ENCODE results near the gene MCOLN1.

Gene MCOLN1

GRCh38 chr19:7489609-7490044 lies 32.8 kb upstream of the MCOLN1 start:
- peaks cover 11% of the 10 kb centered on the region for H3K27me3 Mint-ChIP-seq
- peak overlapping the region; percentile 53 for H3K4me3 Mint-ChIP-seq
- H3K36me3 Mint-ChIP-seq, result no peaks in the 10 kb centered on the region
- no peak for ATAC-seq
- no peaks in the 10 kb centered on the region for H3K9me3 Mint-ChIP-seq
- H3K4me1 Mint-ChIP-seq, result no peaks in the 10 kb centered on the region
- H3K27ac Mint-ChIP-seq, result peak overlapping the region; percentile 76

- no peaks in the 10 kb centered on the region for H3K36me3 Mint-ChIP-seq
- H3K9me3 Mint-ChIP-seq, result no peaks in the 10 kb centered on the region
- no peak for ATAC-seq
- H3K4me1 Mint-ChIP-seq, result no peaks in the 10 kb centered on the region
- no peak overlapping the region for H3K27ac Mint-ChIP-seq
- peaks cover 20% of the 10 kb centered on the region for H3K27me3 Mint-ChIP-seq
- no peak overlapping the region for H3K4me3 Mint-ChIP-seq
Measured at GRCh38 chr19:7492142-7492541, 30.3 kb upstream of the MCOLN1 start.

- Mint-ChIP-seq H3K4me3 (no peak overlapping the region), H3K27ac (no peak overlapping the region)
Measured at GRCh38 chr19:7492558-7492957, 29.9 kb upstream of the MCOLN1 start.

GRCh38 chr19:7494416-7495098 lies 27.9 kb upstream of the MCOLN1 start:
- H3K9me3 Mint-ChIP-seq, result no peaks in the 10 kb centered on the region
- no peak overlapping the region for H3K4me3 Mint-ChIP-seq
- no peak for ATAC-seq
- no peak overlapping the region for H3K27ac Mint-ChIP-seq
- peaks cover 10% of the 10 kb centered on the region for H3K4me1 Mint-ChIP-seq
- no peaks in the 10 kb centered on the region for H3K36me3 Mint-ChIP-seq
- peaks cover 43% of the 10 kb centered on the region for H3K27me3 Mint-ChIP-seq

More at GRCh38 chr19:7492558-7492957, 29.9 kb upstream of the MCOLN1 start:
- no peaks in the 10 kb centered on the region for H3K4me1 Mint-ChIP-seq
- no peaks in the 10 kb centered on the region for H3K36me3 Mint-ChIP-seq
- H3K27me3 Mint-ChIP-seq, result peaks cover 24% of the 10 kb centered on the region
- H3K9me3 Mint-ChIP-seq, result no peaks in the 10 kb centered on the region
- ATAC-seq, result no peak

GRCh38 chr19:7497292-7497691 lies 25.1 kb upstream of the MCOLN1 start:
- Mint-ChIP-seq H3K4me3 (no peak overlapping the region), H3K4me1 (peaks cover 18% of the 10 kb centered on the region), H3K9me3 (no peaks in the 10 kb centered on the region), H3K27me3 (peaks cover 64% of the 10 kb centered on the region), H3K36me3 (no peaks in the 10 kb centered on the region), H3K27ac (no peak overlapping the region)
- ATAC-seq, result no peak

GRCh38 chr19:7500811-7501450 lies 21.5 kb upstream of the MCOLN1 start:
- Mint-ChIP-seq H3K4me1 (peaks cover 24% of the 10 kb centered on the region), H3K27me3 (peaks cover 74% of the 10 kb centered on the region)

GRCh38 chr19:7502552-7502951 lies 19.9 kb upstream of the MCOLN1 start:
- Mint-ChIP-seq H3K27me3 (peaks cover 78% of the 10 kb centered on the region), H3K4me1 (peaks cover 35% of the 10 kb centered on the region), H3K9me3 (peaks cover 8% of the 10 kb centered on the region), H3K36me3 (peaks cover 6% of the 10 kb centered on the region), H3K27ac (no peak overlapping the region), H3K4me3 (no peak overlapping the region)
- no peak for ATAC-seq

More at GRCh38 chr19:7500811-7501450, 21.5 kb upstream of the MCOLN1 start:
- no peak for ATAC-seq
- H3K4me3 Mint-ChIP-seq, result peak overlapping the region; percentile 70
- no peaks in the 10 kb centered on the region for H3K9me3 Mint-ChIP-seq
- H3K36me3 Mint-ChIP-seq, result no peaks in the 10 kb centered on the region
- H3K27ac Mint-ChIP-seq, result no peak overlapping the region

- peaks cover 8% of the 10 kb centered on the region for H3K9me3 Mint-ChIP-seq
- peaks cover 66% of the 10 kb centered on the region for H3K27me3 Mint-ChIP-seq
- no peak overlapping the region for H3K27ac Mint-ChIP-seq
Measured at GRCh38 chr19:7504684-7505083, 17.7 kb upstream of the MCOLN1 start.

GRCh38 chr19:7505288-7505681 lies 17.1 kb upstream of the MCOLN1 start:
- no peak for ATAC-seq
- peaks cover 8% of the 10 kb centered on the region for H3K9me3 Mint-ChIP-seq
- peaks cover 6% of the 10 kb centered on the region for H3K36me3 Mint-ChIP-seq
- no peak overlapping the region for H3K27ac Mint-ChIP-seq
- H3K4me3 Mint-ChIP-seq, result peak overlapping the region; percentile 20
- peaks cover 25% of the 10 kb centered on the region for H3K4me1 Mint-ChIP-seq
- peaks cover 60% of the 10 kb centered on the region for H3K27me3 Mint-ChIP-seq

More at GRCh38 chr19:7504684-7505083, 17.7 kb upstream of the MCOLN1 start:
- Mint-ChIP-seq H3K36me3 (peaks cover 6% of the 10 kb centered on the region), H3K4me3 (no peak overlapping the region), H3K4me1 (peaks cover 25% of the 10 kb centered on the region)
- no peak for ATAC-seq

- Mint-ChIP-seq H3K9me3 (peaks cover 8% of the 10 kb centered on the region), H3K4me3 (peak overlapping the region; percentile 20), H3K27ac (no peak overlapping the region), H3K4me1 (peaks cover 25% of the 10 kb centered on the region), H3K27me3 (peaks cover 58% of the 10 kb centered on the region), H3K36me3 (peaks cover 6% of the 10 kb centered on the region)
- no peak for ATAC-seq
Measured at GRCh38 chr19:7505682-7506384, 16.6 kb upstream of the MCOLN1 start.

- peaks cover 6% of the 10 kb centered on the region for H3K36me3 Mint-ChIP-seq
- H3K27me3 Mint-ChIP-seq, result peaks cover 50% of the 10 kb centered on the region
- H3K27ac Mint-ChIP-seq, result no peak overlapping the region
- no peak overlapping the region for H3K4me3 Mint-ChIP-seq
- peaks cover 20% of the 10 kb centered on the region for H3K4me1 Mint-ChIP-seq
- peaks cover 8% of the 10 kb centered on the region for H3K9me3 Mint-ChIP-seq
- peak; percentile 71 for ATAC-seq
Measured at GRCh38 chr19:7506385-7507328, 15.8 kb upstream of the MCOLN1 start.

- Mint-ChIP-seq H3K27ac (no peak overlapping the region), H3K27me3 (peaks cover 45% of the 10 kb centered on the region), H3K4me3 (no peak overlapping the region), H3K36me3 (peaks cover 6% of the 10 kb centered on the region), H3K9me3 (peaks cover 8% of the 10 kb centered on the region), H3K4me1 (peaks cover 18% of the 10 kb centered on the region)
- ATAC-seq, result peak; percentile 61
Measured at GRCh38 chr19:7507884-7508283, 14.5 kb upstream of the MCOLN1 start.

- H3K36me3 Mint-ChIP-seq, result peaks cover 6% of the 10 kb centered on the region
- ATAC-seq, result no peak
- peaks cover 45% of the 10 kb centered on the region for H3K27me3 Mint-ChIP-seq
- H3K4me1 Mint-ChIP-seq, result peaks cover 18% of the 10 kb centered on the region
- H3K4me3 Mint-ChIP-seq, result no peak overlapping the region
- H3K9me3 Mint-ChIP-seq, result peaks cover 8% of the 10 kb centered on the region
- no peak overlapping the region for H3K27ac Mint-ChIP-seq
Measured at GRCh38 chr19:7509625-7510024, 12.8 kb upstream of the MCOLN1 start.

- Mint-ChIP-seq H3K36me3 (no peaks in the 10 kb centered on the region), H3K4me1 (peaks cover 8% of the 10 kb centered on the region), H3K27ac (no peak overlapping the region), H3K4me3 (no peak overlapping the region), H3K27me3 (peaks cover 33% of the 10 kb centered on the region), H3K9me3 (no peaks in the 10 kb centered on the region)
- ATAC-seq, result no peak
Measured at GRCh38 chr19:7512400-7512851, 10.0 kb upstream of the MCOLN1 start.

All from stimulated activated memory B cell treated with anti-CD40 and anti-IgM and Interleukin-4, amounts not matched to agents 10 μg/mL and 1 μg/mL and 100 μg/mL, for 72 hours (primary cell).